ENCODE data around the gene ENDOU. TPM values are rescaled to one million over a fixed set of nuclear protein-coding genes. Genes with fewer than 3 reads are reported as not detected.

ENDOU gene
- total and polyA plus RNA-seq, 2 experiments from 2014 or later = 0.22 TPM; not detected in 1

GRCh38 chr12:47748507-47748828, 23.2 kb upstream of the ENDOU start:
- TF ChIP-seq EZH2phosphoT487 (IDR thresholded peaks at IDR 0.05; ENCODE audit: insufficient read depth, low read depth) (no peak), EZH2 (IDR thresholded peaks at IDR 0.05; ENCODE audit: insufficient read depth, poor library complexity, severe bottlenecking) (no peak)
- H3K27me3 ChIP-seq (replicated peaks; ENCODE audit: insufficient read depth) = no peaks in the 10 kb centered on the region
- no peak for DNase-seq
- peaks cover 18% of the 10 kb centered on the region for H3K4me1 ChIP-seq (ENCODE audit: insufficient read depth)
- H3K36me3 ChIP-seq (ENCODE audit: low read depth) = no peaks in the 10 kb centered on the region
- H3K4me3 ChIP-seq = no peak overlapping the region
- 92 to 100% methylated on average over 1 of the region's 1 CpG for WGBS, 2 experiments (ENCODE audit: low coverage in 1 of 2, low lambda C conversion rate in 2 of 2, missing lambda C conversion rate in 2 of 2)
- no peak overlapping the region for H3K9ac ChIP-seq
- no peaks in the 10 kb centered on the region for H3K79me2 ChIP-seq (ENCODE audit: insufficient read depth)
- no peaks in the 10 kb centered on the region for H4K20me1 ChIP-seq (ENCODE audit: insufficient read depth)
- H2AFZ ChIP-seq = no peak overlapping the region
- H3K27ac ChIP-seq = no peak overlapping the region
- no peaks in the 10 kb centered on the region for H3K9me2 ChIP-seq (ENCODE audit: insufficient read depth)
- no peak overlapping the region for H3K4me2 ChIP-seq (ENCODE audit: unreplicated experiment)
- peaks cover 17% of the 10 kb centered on the region for H3F3A ChIP-seq (ENCODE audit: insufficient read depth)
- in situ Hi-C loops (cut with MboI) = no loop called here
- no peaks in the 10 kb centered on the region for H3K9me3 ChIP-seq (ENCODE audit: low read depth)

DNA sequence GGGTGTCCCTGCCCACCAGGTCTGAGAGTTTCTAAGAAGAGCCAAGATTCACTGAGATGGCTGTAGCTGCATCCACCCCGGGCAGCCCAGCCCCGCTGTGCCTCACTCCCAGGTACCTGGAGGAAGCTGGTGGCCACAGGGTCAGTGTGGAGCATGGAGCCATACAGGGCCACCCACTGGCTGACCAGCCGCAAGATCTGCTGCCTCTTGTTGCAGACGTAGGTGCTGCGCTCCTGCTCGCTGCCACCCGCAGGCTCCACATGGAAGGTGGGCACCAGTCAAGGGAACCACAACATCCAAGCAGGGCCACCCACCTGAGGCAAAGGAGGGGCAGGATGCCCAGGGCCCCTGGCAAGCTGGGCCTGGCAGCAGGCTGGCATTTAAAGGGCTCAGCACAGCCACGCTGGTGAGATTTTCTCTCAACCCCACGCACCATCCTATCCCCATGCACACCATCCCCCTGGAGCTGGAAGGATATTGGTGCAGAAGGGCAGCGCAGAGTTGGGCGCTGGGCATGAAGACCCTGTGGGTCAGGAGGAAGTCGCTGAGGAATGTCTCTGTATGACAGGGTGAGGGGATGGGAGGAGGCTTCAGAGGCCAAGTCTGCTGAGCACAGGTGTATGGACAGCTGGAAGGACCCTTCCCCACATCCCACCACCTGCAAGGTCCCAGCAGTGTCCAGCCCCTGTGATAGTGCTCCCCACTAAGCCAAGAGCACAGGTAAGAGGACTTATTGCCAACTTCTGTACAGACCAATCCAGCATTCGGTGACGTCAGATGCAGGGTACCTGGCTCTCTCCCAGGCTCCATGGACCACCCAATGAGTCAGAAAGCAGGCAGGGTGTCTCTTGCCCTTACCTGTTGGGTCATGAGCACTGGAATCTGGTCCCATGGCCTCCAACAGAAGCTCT, 22.6 kb upstream of the ENDOU start:
- no peak for DNase-seq
- 83 to 86% methylated on average over 14 of the region's 14 CpGs for WGBS, 2 experiments (ENCODE audit: low coverage in 1 of 2, low lambda C conversion rate in 2 of 2, missing lambda C conversion rate in 2 of 2)
- Histone ChIP-seq H3K79me2 (ENCODE audit: insufficient read depth) (no peaks in the 10 kb centered on the region), H3F3A (ENCODE audit: insufficient read depth) (peaks cover 11% of the 10 kb centered on the region), H3K4me1 (ENCODE audit: insufficient read depth) (peaks cover 12% of the 10 kb centered on the region), H4K20me1 (ENCODE audit: insufficient read depth) (no peaks in the 10 kb centered on the region), H3K36me3 (ENCODE audit: low read depth) (no peaks in the 10 kb centered on the region), H3K27ac (no peak overlapping the region), H3K4me3 (no peak overlapping the region), H3K9me2 (ENCODE audit: insufficient read depth) (no peaks in the 10 kb centered on the region), H3K9me3 (ENCODE audit: low read depth) (no peaks in the 10 kb centered on the region), H3K9ac (no peak overlapping the region), H2AFZ (no peak overlapping the region), H3K4me2 (ENCODE audit: unreplicated experiment) (no peak overlapping the region), H3K27me3 (replicated peaks; ENCODE audit: insufficient read depth) (no peaks in the 10 kb centered on the region)
- TF ChIP-seq EZH2phosphoT487 (IDR thresholded peaks at IDR 0.05; ENCODE audit: insufficient read depth, low read depth) = no peak
- TF ChIP-seq EZH2 (IDR thresholded peaks at IDR 0.05; ENCODE audit: insufficient read depth, poor library complexity, severe bottlenecking) = no peak
- in situ Hi-C loops (cut with MboI) = no loop called here

- WGBS, 2 experiments (ENCODE audit: low coverage in 1 of 2, low lambda C conversion rate in 2 of 2, missing lambda C conversion rate in 2 of 2) = 78 to 82% methylated on average over 4 of the region's 4 CpGs
- Histone ChIP-seq H3K4me1 (ENCODE audit: insufficient read depth) (peaks cover 4% of the 10 kb centered on the region), H3K9ac (no peak overlapping the region), H3K27me3 (replicated peaks; ENCODE audit: insufficient read depth) (no peaks in the 10 kb centered on the region), H3K27ac (no peak overlapping the region), H3K4me3 (no peak overlapping the region), H3K36me3 (ENCODE audit: low read depth) (no peaks in the 10 kb centered on the region), H2AFZ (no peak overlapping the region), H3K79me2 (ENCODE audit: insufficient read depth) (no peaks in the 10 kb centered on the region), H3K4me2 (ENCODE audit: unreplicated experiment) (no peak overlapping the region), H4K20me1 (ENCODE audit: insufficient read depth) (no peaks in the 10 kb centered on the region), H3K9me2 (ENCODE audit: insufficient read depth) (no peaks in the 10 kb centered on the region), H3F3A (ENCODE audit: insufficient read depth) (peaks cover 5% of the 10 kb centered on the region), H3K9me3 (ENCODE audit: low read depth) (no peaks in the 10 kb centered on the region)
- no peak for DNase-seq
- in situ Hi-C loops (cut with MboI) = no loop called here
- TF ChIP-seq EZH2 (IDR thresholded peaks at IDR 0.05; ENCODE audit: insufficient read depth, poor library complexity, severe bottlenecking) = no peak
- TF ChIP-seq EZH2phosphoT487 (IDR thresholded peaks at IDR 0.05; ENCODE audit: insufficient read depth, low read depth) = no peak
These were observed 21.8 kb upstream of the ENDOU start for GRCh38 chr12:47747126-47747525.

GRCh38 chr12:47746523-47746922, 21.2 kb upstream of the ENDOU start:
- H2AFZ ChIP-seq = no peak overlapping the region
- H3K9me3 ChIP-seq (ENCODE audit: low read depth) = no peaks in the 10 kb centered on the region
- no peak overlapping the region for H3K4me2 ChIP-seq (ENCODE audit: unreplicated experiment)
- no peak for DNase-seq
- WGBS, 2 experiments (ENCODE audit: low coverage in 1 of 2, low lambda C conversion rate in 2 of 2, missing lambda C conversion rate in 2 of 2) = 74 to 78% methylated on average over 7 of the region's 7 CpGs
- no peak overlapping the region for H3K27ac ChIP-seq
- no peak for TF ChIP-seq EZH2phosphoT487 (IDR thresholded peaks at IDR 0.05; ENCODE audit: insufficient read depth, low read depth)
- no peak overlapping the region for H3K9ac ChIP-seq
- no peak overlapping the region for H3K4me3 ChIP-seq
- no peaks in the 10 kb centered on the region for H3K79me2 ChIP-seq (ENCODE audit: insufficient read depth)
- no peaks in the 10 kb centered on the region for H3K4me1 ChIP-seq (ENCODE audit: insufficient read depth)
- H3F3A ChIP-seq (ENCODE audit: insufficient read depth) = no peaks in the 10 kb centered on the region; the same call in 1 of the 2 replicates
- in situ Hi-C loops (cut with MboI) = no loop called here
- H3K9me2 ChIP-seq (ENCODE audit: insufficient read depth) = no peaks in the 10 kb centered on the region
- no peaks in the 10 kb centered on the region for H3K36me3 ChIP-seq (ENCODE audit: low read depth)
- no peaks in the 10 kb centered on the region for H3K27me3 ChIP-seq (replicated peaks; ENCODE audit: insufficient read depth)
- H4K20me1 ChIP-seq (ENCODE audit: insufficient read depth) = no peaks in the 10 kb centered on the region

Measured in GM23248 (cell line).